Ascending aorta (tissue), 2 donors: Measurements from ENCODE around the gene ZNF652. TPM values are rescaled to one million over a fixed set of nuclear protein-coding genes. Genes with fewer than 3 reads are reported as not detected.
"Not testable (repeated sequence)": the region's sequence is repeated elsewhere in the genome, so short reads cannot be mapped to it uniquely, and the experiment has no call there.

Source experiments
- DNase-seq, 2 donors: peaks; one replicate each; pipeline ENCODE4 v3.0.0-alpha.2; 2019; ENCODE audit warnings: low spot score in 2 of 2
- H3K27ac ChIP-seq, 2 donors: fragments of 200-600 bp; sonication (generic); one replicate each; pipeline ENCODE4 v1.5.1; 2016 to 2017; ENCODE audit warnings: mild to moderate bottlenecking in 1 of 2
- H3K27me3 ChIP-seq: fragments of 200-600 bp; sonication (generic); one replicate; pipeline ENCODE4 v1.5.1; 2017
- H3K36me3 ChIP-seq, 2 donors: fragments of 200-600 bp; sonication (generic); one replicate each; pipeline ENCODE4 v1.5.1; 2016
- H3K4me1 ChIP-seq, 2 donors: fragments of 200-600 bp; sonication (generic); one replicate each; pipeline ENCODE4 v1.5.1; 2016 to 2017; ENCODE audit warnings: mild to moderate bottlenecking in 1 of 2
- H3K4me3 ChIP-seq, 2 donors: fragments of 200-600 bp; sonication (generic); one replicate each; pipeline ENCODE4 v1.5.1; 2016 to 2017; ENCODE audit warnings: mild to moderate bottlenecking in 1 of 2
- H3K9me3 ChIP-seq, 2 donors: fragments of 200-600 bp; sonication (generic); one replicate each; pipeline ENCODE4 v1.5.1; 2016
- CTCF ChIP-seq, 3 experiments: fragments of 200-600 bp in 2 of 3; fragments of 450-650 bp in 1 of 3; sonication (generic) in 2 of 3; IDR thresholded peaks; one replicate each; pipeline ENCODE4 v1.5.1; 2016 to 2019; ENCODE audit warnings: antibody characterized with exemption in 3 of 3, mild to moderate bottlenecking in 1 of 3, moderate library complexity in 1 of 3
- intact Hi-C: fragments of 100-400 bp; cut with DNase I; formaldehyde crosslinking; loops from one replicate; pipeline ENCODE4 v1.15.1; 2023
- total RNA-seq: library from RNA; depleted of rRNA; stranded (reverse); fragments of >200 nt; gene quantifications from one replicate; pipeline ENCODE4 v1.1.0, GENCODE V29; 2016

Gene ZNF652
- total RNA-seq, 1 donor from 2014 or later: 13.5 TPM

DNA sequence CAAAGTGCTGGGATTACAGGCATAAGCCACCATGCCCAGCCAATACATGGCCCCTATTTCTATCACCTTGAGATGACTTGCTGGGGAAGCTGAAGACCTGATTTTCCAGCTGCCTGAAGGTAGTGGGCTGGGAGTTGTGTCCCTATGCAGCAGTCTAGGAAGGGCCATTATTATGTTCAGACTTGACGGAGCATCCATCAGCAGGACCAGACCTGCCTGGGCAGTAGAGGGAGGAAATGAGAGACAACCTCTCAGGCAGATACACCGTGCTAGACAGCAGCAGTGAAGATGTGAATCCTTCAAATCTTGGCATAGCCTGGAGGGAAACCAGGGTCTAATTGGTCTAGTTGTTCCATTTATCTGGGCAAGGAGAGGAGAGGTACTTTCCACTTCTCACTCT is 95.8 kb downstream of the ZNF652 start:
- H3K4me3 ChIP-seq: no peak overlapping the region
- no peaks in the 10 kb centered on the region for H3K27me3 ChIP-seq
- no peak for TF ChIP-seq CTCF (IDR thresholded peaks at IDR 0.05)
- H3K36me3 ChIP-seq: no peaks in the 10 kb centered on the region
- H3K4me1 ChIP-seq: no peaks in the 10 kb centered on the region
- no peak for DNase-seq
- no peak overlapping the region for H3K27ac ChIP-seq
- no peaks in the 10 kb centered on the region for H3K9me3 ChIP-seq
- intact Hi-C loops: no loop called here

DNA sequence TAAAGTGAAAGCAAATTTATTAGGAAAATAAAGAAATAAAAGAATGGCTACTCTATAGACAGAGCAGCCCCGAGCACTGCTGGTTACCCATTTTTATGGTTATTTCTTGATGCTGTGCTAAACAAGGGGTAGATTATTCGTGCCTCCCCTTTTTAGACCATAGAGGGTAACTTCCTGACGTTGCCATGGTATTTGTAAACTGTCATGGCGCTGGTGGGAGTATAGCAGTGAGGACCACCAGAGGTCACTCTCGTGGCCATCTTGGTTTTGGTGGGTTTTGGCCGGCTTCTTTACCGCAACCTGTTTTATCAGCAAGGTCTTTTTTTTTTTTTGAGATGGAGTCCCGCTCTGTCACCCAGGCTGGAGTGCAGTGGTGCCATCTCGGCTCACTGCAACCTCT is 100.5 kb downstream of the ZNF652 start:
- H3K9me3 ChIP-seq, H3K27ac ChIP-seq, H3K4me1 ChIP-seq, H3K4me3 ChIP-seq, H3K36me3 ChIP-seq, intact Hi-C loops, H3K27me3 ChIP-seq, DNase-seq: not testable (repeated sequence)

DNA sequence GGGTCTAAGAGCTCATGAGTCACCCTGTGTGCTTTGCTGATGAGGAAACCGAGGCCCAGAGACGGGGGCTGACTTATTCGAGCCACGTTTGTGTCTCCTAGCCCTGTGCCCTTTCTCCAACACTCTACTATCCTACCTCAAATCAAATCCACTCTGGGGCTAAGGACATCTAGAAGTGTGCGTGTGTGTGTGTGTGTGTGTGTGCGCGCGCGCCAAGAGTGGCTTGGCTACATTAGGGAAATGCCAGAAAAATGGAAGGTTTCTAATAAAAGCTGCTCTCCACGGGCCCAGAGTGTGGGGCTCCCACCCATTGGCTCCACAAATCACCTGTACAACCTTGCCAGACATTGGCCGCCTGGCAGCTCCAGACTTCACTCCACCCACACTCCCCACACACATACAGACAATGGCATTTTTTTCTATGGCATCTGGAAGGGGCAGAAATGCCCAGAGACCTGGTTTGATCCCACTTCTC is 101.2 kb downstream of the ZNF652 start:
- no peaks in the 10 kb centered on the region for H3K9me3 ChIP-seq
- peak overlapping the region; percentile 64 to 93 for H3K4me3 ChIP-seq
- H3K36me3 ChIP-seq: no peaks in the 10 kb centered on the region
- TF ChIP-seq CTCF (IDR thresholded peaks at IDR 0.05): no peak
- no peaks in the 10 kb centered on the region for H3K27me3 ChIP-seq
- intact Hi-C loops: no loop called here
- DNase-seq: peak; percentile 15 to 80
- peak overlapping the region; percentile 79 to 93 for H3K27ac ChIP-seq
- H3K4me1 ChIP-seq: peaks cover 0 to 4% of the 10 kb centered on the region in 2 donors

DNA sequence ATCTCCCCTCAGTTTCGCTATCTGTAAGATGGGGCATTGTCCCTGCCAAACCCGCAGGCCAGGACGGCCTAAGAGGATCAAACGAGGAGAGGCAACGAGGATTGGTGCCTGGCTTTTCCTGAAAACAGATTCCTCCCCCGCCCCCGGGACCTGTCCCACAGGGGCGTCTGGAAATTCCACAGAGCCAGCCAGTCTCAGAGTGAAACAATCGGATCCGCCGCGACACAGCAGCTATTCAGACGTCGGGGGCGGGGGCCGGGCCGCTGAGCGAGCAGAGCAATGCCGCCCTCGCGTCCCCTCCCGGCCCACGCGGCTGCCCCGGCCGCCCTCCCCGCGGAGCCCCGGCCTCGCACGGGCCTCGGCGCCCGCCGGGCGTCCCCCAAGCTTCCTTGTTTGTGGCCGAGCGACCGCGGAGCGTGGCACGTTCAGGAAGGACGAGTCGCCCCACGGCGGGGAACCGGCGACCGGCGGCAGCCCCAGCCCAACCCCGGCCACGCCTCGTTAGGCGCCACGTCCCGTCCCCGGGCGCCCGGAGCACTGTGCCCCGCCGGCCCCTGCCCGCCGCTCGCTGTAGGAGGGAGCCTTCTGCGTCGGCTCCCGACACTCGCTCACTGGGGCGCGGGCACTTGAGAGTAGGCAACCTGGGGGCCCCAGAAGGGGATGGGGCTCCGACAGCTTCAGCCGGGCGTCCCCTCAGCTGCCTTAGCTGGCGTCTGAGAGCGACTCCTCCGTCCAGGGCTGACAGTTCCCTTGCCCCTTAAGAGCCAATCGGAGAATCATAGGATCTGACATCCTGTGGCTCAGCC is 101.8 kb downstream of the ZNF652 start:
- peak; percentile 15 to 80 for DNase-seq
- TF ChIP-seq CTCF (IDR thresholded peaks at IDR 0.05): no peak
- Histone ChIP-seq H3K27ac (peak overlapping the region; percentile 79 to 93), H3K4me1 (peaks cover 0 to 4% of the 10 kb centered on the region in 2 donors), H3K9me3 (no peaks in the 10 kb centered on the region), H3K27me3 (no peaks in the 10 kb centered on the region), H3K36me3 (no peaks in the 10 kb centered on the region), H3K4me3 (peak overlapping the region; percentile 64 to 93)
- intact Hi-C loops: no loop called here

GRCh38 chr17:49259663-49260010 is 102.4 kb downstream of the ZNF652 start:
- Histone ChIP-seq H3K36me3 (no peaks in the 10 kb centered on the region), H3K27me3 (no peaks in the 10 kb centered on the region), H3K4me1 (peaks cover 0 to 4% of the 10 kb centered on the region in 2 donors), H3K27ac (peak overlapping the region; percentile 79 to 93), H3K9me3 (no peaks in the 10 kb centered on the region), H3K4me3 (peak overlapping the region; percentile 64 to 93)
- no peak for TF ChIP-seq CTCF (IDR thresholded peaks at IDR 0.05)
- no peak for DNase-seq
- intact Hi-C loops: no loop called here

GRCh38 chr17:49258394-49258793 is 103.7 kb downstream of the ZNF652 start:
- H3K27me3 ChIP-seq: no peaks in the 10 kb centered on the region
- TF ChIP-seq CTCF (IDR thresholded peaks at IDR 0.05): no peak
- H3K4me3 ChIP-seq: no peak overlapping the region
- DNase-seq: no peak
- intact Hi-C loops: no loop called here
- no peaks in the 10 kb centered on the region for H3K9me3 ChIP-seq
- H3K36me3 ChIP-seq: no peaks in the 10 kb centered on the region
- H3K27ac ChIP-seq: no peak overlapping the region
- H3K4me1 ChIP-seq: peaks cover 0 to 4% of the 10 kb centered on the region in 2 donors
